H1 (cell line): ENCODE results near the gene ETFBKMT. TPM values are rescaled to one million over a fixed set of nuclear protein-coding genes. Genes with fewer than 3 reads are reported as not detected.

ENCODE experiments used
- ATF3 ChIP-seq: IDR thresholded peaks from 2 replicates; pipeline ENCODE4 v1.6.1; 2011; ENCODE audit warnings: low read depth, mild to moderate bottlenecking, low read length; ENCODE audit not compliant: insufficient read depth
- CBX8 ChIP-seq: fragments of 300-800, 300-1000 bp; sonication (generic); IDR thresholded peaks from 2 replicates; pipeline ENCODE4 v1.7.1; 2016; ENCODE audit warnings: low read depth, low read length, borderline replicate concordance
- CHD7 ChIP-seq: fragments of 300-600 bp; sonication (generic); IDR thresholded peaks from 2 replicates; pipeline ENCODE4 v1.7.1; 2012; ENCODE audit warnings: low read length, moderate library complexity, mild to moderate bottlenecking, inconsistent platforms; ENCODE audit not compliant: insufficient replicate concordance
- EP300 ChIP-seq, 2 experiments: IDR thresholded peaks; 1 replicate in 1 of 2; 2 replicates in 1 of 2; pipeline ENCODE4 v1.6.1; 2011 to 2012; ENCODE audit warnings: low read depth in 2 of 2, low read length in 2 of 2, mild to moderate bottlenecking in 2 of 2, borderline replicate concordance in 1 of 2, inconsistent platforms in 1 of 2, moderate library complexity in 1 of 2
- RNF2 ChIP-seq: fragments of 200-900, 300-1000 bp; sonication (generic); IDR thresholded peaks from 2 replicates; pipeline ENCODE4 v1.7.1; 2016; ENCODE audit warnings: borderline replicate concordance, low read depth, mild to moderate bottlenecking, antibody characterized with exemption, low read length; ENCODE audit not compliant: poor library complexity, severe bottlenecking; ENCODE audit errors: missing control alignments
- SAP30 ChIP-seq: fragments of 300-600 bp; sonication (generic); IDR thresholded peaks from 2 replicates; pipeline ENCODE4 v1.7.1; 2012; ENCODE audit warnings: low read length, moderate library complexity, mild to moderate bottlenecking, inconsistent platforms; ENCODE audit not compliant: insufficient read depth, insufficient replicate concordance
- SIRT6 ChIP-seq: IDR thresholded peaks from one replicate; pipeline ENCODE4 v1.7.1; 2012; ENCODE audit warnings: low read length, inconsistent platforms
- SUZ12 ChIP-seq: fragments of 200-600 bp; sonication (generic); IDR thresholded peaks from 2 replicates; pipeline ENCODE4 v1.6.1; 2012; ENCODE audit warnings: mild to moderate bottlenecking, inconsistent platforms, low read length, moderate library complexity, mixed read lengths
- USF2 ChIP-seq: IDR thresholded peaks from 2 replicates; pipeline ENCODE4 v1.6.1; 2011; ENCODE audit warnings: low read length, improper control_type of control experiment
- polyA plus RNA-seq, 7 experiments: library from polyadenylated mRNA; depleted of rRNA in 3 of 7; stranded (reverse) in 5 of 7; unstranded in 2 of 7; fragments of >200 nt in 5 of 7; fragments of 200-250 nt in 2 of 7; gene quantifications; 1 replicate in 5 of 7; 2 replicates in 1 of 7; 4 replicates in 1 of 7; pipeline versions ENCODE4 v1.2.1 to v1.2.3, GENCODE V29; 2011 to 2013; ENCODE audit warnings: missing spikeins in 2 of 7, mixed read lengths in 2 of 7
- total RNA-seq: library from RNA; stranded (reverse); fragmentation: NEBNext Ultra II Directional; extraction: Animal tissue kit (Norgen Biotek cat#: 25700); gene quantifications from 2 replicates; pipeline ENCODE4 v1.2.1, GENCODE V29; 2021

The ETFBKMT gene
- total and polyA plus RNA-seq, 2 of the 8 experiments (the other 6 are each of a cell fraction or from before 2014, with no cell fraction given), result 0.59 to 1.7 TPM

- TF ChIP-seq CHD7, result no peak
- no peak for TF ChIP-seq RNF2
- TF ChIP-seq SAP30, result no peak
- no peak for TF ChIP-seq CBX8
- TF ChIP-seq USF2, result no peak
- no peak for TF ChIP-seq EP300 (IDR thresholded peaks at IDR 0.05; ENCODE audit: borderline replicate concordance in 1 of 2, low read depth in 2 of 2, low read length in 2 of 2)
- TF ChIP-seq ATF3, result no peak
- TF ChIP-seq SIRT6, result no peak
- TF ChIP-seq SUZ12, result no peak
Observed at GRCh38 chr12:31622038-31622437, 37.5 kb upstream of the ETFBKMT start (continued).
